HG02571 (cell line): ENCODE results near the gene NKX3-2.

ENCODE experiments used
- ATAC-seq: cut with Tn5 transposase; IDR thresholded peaks from one replicate; pipeline ENCODE4 v1.9.1; 2021; ENCODE audit warnings: mild to moderate bottlenecking, moderate library complexity; ENCODE audit not compliant: unreplicated experiment

The NKX3-2 gene

GRCh38 chr4:13515268-13515667 is 29.0 kb downstream of the NKX3-2 start:
- no peak for ATAC-seq

DNA sequence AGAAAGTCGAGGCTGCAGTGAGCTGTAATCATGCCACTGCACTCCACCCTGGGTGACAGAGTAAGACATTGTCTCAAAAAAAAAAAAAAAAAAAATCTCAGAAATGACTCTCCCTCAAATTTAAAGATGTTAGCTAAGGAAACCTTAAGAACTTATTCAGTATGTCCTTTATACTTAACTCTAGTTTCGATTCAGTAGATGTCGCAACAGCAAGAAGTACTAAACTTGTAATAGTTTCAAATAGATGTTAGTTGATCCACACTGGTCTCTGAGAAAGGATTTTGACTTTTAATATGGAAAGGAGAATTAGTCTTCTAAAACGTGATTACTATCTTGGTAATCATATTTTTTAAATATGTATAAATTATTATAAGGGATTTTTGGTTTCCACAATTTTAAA is 29.6 kb downstream of the NKX3-2 start:
- no peak for ATAC-seq

DNA sequence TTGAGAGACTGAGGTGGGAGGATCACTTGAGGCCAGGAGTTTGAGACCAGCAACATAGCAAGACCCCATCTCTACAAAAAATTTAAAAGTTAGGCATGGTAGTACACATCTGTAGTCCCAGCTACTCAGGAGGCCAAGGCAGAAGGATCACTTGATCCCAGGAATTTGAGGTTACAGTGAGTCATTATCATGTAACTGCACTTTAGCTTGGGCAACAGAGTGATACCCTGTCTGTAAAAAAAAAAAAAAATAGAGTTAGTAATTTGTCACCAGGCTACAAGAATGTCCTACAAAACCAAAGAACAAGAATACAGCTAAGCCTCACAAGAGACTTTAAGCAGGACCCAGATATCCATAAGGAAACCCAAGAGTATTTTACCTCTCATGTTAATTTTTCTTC is 33.2 kb downstream of the NKX3-2 start:
- ATAC-seq: no peak

DNA sequence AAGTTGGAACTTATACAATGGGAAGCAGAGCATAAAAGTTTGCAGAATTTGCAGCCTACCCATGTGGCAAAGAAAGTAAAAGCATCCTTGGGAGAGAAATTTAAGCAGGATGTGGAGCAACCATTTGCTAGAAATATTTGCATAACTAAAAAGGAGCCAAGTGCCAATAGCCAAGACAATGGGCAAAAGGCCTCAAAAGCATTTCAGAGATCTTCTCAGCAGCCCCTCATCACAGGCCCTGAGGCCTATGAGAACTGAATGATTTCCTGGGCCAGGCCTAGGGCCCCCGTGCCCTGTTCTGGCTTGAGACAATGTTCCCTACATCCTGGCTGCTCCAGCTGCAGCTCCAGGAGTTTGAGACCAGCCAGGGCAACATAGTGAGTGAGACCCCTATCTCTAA is 34.9 kb downstream of the NKX3-2 start:
- ATAC-seq: no peak

DNA sequence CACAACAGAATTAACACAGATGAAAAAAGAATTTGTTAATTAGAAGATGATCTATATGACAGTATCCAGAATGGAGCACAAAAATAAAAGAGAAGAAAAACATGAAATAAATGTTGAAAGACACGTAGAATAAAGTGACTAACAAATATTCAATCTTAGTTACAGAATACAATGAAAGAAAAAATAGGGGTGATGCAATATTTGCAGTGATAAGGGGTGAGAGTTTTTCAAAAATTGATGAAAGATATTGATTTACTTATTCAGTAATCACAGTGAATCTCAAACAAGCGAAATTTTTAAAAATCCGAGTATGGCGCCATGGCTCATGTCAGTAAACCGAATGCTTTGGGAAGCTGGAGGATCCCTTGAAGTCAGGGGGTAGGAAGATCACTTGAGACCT is 39.9 kb downstream of the NKX3-2 start:
- ATAC-seq: no peak

DNA sequence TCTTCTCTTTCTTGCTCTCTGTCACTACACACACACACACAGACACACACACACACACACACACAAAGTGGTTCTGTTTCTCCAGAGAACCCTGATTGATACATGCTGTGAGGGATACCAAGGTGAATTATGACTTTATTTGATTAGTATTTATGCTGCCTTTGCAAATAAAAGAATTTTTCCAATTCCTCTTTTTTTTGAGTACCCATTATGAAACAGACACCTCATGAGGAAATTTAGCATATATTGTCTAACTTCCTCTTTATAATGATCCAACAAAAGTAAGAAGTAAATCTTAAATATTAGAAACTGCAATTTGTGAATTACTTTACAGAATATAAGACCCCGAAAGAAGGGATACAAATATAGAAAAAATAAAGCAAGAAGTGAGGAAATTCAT is 45.8 kb downstream of the NKX3-2 start:
- no peak for ATAC-seq

DNA sequence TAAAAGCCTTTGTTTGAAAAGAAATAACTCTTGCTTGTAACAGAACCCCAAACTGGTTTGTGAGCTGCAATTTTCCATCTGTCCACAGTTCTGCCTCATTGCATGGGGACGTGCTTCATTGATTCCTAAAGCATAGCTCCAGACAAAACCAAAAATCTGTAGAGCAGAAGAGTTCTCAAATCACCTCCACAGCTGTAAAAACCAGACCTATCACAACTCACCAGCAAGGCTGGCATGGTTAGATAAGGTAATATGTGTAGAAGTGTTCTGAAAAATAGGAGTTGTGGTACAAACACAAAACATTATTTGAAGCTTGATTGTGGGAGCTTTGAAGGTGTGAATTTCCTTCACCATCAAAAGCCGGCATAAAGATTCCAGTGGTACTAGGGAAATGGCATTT is 47.7 kb downstream of the NKX3-2 start:
- ATAC-seq: no peak

- ATAC-seq: no peak
Measured at GRCh38 chr4:13495753-13496152, 48.6 kb downstream of the NKX3-2 start.

DNA sequence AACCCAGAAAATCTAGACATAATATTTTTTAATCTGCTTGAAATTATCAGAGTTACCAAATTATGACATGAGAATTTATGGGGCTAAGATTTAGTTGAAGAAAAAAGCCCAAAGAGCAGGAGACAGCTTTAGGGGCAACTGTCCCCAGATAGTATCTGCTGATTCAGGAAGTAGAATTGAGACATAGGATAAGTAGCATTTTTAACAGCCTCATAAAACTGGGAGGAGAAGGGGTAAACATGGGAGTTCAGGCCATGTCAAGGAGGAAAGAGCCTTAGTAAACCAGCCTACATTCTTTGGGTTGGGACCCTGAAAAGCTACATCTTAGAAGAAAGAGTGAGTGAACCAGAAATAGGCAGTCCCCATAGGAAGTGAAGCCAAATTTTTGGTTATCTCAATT is 50.5 kb downstream of the NKX3-2 start:
- no peak for ATAC-seq

DNA sequence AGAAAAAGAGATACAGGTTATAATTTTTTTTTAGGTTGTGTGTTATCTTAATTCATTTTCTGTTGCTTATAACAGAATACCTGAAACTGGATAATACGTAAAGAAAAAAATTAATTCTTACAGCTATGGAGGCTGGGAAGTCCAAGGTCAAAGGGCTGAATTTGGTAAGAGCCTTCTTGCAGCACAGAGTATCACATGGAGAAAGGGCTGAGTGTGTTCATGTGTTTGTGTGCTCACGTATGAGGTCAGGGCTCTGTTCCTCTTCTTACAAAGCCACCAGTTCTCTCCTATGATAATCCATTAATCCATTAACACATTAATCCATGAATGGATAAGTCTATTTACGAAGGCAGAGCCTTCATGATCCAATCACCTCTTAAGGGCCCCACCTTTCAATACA is 51.6 kb downstream of the NKX3-2 start:
- ATAC-seq: no peak
